GM15510 (cell line): ENCODE measurements around the gene FAM174C.

Experiments
- POLR2A ChIP-seq: IDR thresholded peaks from 3 replicates; pipeline ENCODE4 v1.6.1; 2011; ENCODE audit warnings: borderline replicate concordance; ENCODE audit not compliant: insufficient read length; ENCODE audit errors: extremely low read depth

FAM174C gene

DNA sequence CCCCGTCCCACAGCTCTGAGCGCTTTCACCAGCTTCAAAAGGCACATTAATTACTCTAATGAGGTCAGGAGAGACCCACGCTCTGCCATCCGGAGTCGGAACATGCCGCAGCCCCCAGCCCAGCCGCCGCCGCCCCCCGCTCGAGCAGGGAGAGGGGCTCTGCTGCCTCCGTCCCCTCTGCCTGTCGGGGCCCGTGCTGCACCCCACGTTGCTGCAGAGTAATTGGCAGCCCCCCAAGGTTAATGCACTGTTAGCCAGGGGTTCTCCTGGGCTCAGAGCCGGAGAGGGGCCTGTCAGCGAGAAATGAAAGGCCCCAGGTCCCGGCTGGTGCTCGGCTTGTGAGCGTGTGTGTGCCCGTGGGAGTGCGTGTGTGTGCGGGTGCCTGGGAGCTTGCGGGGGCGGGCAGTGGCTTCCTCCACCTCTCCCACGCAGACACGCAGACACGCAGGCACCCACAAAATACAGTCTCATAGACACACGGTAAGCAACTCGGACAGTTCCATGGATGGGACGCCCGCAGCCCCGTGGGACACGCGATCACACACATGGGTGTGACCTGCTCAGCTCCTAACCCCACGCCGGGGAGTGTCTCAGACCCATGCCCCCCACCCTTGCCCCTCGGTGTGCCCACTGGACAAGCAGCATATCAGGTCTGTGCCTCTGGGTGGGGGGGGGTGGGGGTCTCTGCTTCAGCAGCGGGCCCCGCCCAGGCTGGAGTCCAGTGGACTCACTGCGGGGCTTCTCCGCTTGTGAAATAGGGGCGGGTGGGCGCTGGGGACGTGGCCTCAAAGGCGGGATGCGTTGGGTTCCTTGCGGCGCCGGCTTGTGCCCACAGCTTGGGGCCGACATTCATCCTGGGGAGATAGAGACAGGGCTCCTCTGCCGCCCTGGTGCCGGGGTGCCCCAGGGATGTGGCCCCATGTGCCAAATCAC, 5.6 kb downstream of the FAM174C start:
- TF ChIP-seq POLR2A: no peak

DNA sequence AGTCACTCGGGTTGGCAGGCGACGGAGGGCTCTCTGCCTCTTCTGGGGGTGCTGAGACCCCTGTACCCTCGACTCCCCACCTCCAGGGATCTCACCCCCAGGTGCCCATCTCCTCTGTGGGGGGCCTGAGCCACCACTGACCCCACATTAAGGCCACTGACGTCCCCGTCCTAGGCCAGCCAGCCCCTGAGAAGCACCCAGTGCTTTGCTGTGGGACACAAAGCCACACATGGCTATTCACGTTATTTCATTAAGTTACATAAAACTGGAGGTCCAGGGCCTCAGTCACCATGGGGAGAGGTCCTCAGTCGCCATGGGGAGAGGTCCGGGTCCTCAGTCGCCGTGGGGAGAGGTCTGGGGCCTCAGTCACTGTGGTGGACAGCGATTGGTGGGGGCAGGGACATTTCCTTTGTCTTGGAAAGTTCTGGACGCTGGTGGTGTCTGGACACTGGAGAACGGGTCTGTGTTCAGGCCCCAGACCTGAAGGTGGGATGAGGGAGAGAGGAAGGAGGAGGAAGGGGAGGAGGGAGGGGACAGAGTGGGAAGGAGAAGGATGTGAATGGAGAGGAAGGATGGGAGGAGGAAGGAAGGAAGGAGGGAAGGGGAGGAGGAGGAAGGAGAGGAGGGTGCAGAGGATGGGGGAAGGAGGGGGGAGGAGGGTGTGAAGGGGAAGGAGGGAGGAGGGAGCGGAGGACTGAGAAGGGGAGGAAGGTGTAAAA, 6.4 kb downstream of the FAM174C start:
- no peak for TF ChIP-seq POLR2A

DNA sequence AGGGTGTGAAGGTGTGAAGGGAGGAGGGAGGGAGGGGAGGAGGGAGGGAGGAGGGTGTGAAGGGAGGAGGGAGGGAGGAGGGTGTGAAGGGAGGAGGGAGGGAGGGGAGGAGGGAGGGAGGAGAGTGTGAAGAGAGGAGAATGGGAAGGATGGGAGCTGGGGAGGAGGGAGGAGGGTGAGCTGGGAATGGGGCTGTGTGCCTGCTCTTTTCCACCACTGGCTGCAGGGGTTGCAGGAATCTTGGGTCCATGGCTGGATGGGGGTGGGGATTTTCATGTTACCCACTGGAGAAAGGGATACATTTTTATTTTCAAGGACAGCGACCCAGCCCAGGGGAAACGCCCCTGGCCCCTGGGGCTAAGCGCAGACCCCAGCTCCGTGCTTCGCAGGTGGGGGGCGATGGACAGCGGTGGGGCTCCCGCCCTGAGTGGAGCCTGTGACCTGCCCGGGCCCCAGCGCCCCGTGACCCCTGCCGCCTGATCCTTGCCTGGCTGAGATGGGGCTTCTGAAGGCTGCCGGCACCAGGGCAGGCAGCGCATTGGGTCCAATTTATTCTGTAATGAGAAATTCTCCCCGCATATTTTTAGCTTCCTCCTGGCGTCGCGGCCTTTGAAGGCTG, 7.4 kb downstream of the FAM174C start:
- TF ChIP-seq POLR2A: no peak

DNA sequence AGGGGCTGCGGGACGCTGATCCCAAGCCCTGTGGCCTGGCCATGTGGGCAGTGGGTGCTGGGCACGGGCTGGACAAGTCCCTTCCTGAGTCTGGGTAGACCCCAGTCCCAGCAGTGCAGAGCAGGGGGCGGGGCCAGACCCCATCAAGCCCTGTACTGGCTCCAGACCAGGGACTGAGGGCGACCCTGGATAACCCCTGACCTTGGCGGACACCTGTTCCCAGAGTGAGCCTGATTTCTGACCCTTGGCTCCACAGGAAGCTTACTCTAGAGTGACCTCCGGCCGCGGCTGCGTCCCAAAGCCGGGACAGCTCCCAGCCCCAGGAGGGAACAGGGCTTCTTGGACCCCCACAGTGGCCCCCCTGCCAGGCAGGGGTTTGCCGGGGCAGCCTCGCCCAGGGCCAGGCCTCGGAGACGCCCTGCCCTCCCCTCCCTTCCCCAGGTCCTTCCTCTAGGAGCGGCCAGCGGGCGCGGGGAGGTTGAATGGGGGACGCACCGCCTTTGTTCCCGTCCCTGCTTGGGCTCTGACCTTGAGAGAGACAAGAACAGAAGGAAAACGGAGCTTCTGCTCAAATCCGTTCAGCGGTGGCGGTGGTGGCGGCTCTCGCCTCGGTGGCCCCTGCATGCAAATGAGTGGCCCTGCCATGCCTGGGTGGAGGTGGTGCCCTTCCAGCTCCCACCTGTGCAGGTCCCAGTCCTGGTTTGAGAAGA, 8.0 kb downstream of the FAM174C start:
- TF ChIP-seq POLR2A: no peak

DNA sequence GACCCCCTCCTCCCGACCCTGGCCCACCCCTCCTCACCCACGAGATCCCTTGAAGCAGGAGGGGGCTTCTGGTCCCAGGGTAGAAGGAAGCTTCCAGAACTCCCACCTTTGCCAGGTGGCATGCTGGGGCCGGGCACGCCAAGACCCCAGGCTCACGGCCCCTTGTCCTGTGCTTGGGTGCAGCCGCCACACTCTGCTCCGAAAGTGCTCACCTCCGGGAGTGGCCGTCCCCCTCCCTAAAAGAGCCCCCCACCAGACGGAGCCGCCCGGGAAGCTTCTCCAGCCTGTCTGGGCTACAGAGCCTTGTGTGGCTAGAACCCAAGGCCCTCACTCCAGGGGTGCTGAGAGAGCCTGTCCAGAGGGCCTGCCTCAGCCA, 8.6 kb downstream of the FAM174C start:
- no peak for TF ChIP-seq POLR2A

DNA sequence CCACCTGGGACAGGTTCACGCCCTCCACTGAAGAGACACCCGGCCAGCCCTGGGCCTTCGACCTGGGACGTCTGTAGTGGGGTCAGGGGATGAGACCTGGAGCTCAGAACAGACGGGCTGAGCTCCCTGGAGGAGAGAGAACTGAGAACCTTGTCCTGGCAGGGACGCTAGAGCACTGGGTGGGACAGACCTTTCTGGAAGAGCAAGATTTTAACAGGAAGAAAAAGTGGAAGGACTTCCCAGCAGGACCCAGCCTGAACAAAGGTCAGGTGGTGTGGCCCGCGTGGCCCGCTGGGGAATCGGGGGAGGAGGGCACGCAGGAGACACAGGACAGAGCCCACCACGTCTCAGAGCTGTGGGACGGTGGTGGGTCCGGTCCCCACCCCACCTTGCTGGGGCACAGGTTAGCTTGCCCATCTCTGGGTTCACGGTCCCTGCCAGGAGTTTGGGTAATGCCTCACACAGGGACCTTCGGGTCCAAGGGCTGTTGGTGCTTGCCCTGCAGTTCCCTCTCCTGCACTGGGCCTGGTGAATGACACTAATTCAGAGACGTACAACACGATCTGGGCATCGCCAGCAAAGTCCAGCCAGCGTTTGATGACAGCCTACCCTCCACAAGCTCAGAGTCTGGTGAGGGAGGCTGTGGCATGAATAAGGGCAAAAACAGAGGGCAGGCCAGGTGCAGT, 9.1 kb downstream of the FAM174C start:
- TF ChIP-seq POLR2A: no peak

DNA sequence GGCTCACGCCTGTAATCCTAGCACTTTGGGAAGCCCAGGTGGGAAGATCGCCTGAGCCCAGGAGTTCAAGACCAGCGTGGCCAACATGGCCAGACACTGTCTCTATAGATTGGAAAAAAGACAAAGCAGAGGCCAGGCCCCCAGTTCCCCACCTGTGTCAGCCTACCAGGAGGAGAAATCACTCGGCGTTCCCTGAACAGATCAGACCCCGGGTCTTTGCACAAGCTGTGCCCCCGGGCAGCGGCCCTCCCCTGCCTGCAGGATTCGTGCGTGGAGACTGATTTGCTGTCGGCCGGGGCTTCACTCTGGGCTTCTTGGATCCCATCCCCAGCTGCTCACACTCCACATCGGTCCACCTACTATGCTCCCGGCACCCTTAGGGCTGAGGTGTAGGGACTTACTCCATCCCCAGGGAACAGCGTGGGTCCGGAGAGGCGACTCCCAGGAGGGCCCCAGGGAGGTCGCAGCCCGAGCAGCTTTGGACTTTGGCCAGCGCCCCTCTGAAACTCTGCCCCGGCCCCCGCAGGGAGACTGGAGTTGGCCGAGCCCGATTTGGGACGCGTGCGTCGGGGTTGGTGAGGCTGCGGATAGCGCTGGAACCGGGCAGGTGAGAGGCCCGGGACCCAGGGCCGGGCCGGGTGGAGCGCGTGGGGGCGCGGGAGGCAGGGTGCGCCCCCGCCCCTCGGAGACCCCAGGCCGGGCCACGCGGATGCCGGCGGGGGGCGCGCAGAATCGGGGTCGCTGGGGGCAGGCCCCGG, 9.8 kb downstream of the FAM174C start:
- TF ChIP-seq POLR2A: no peak

DNA sequence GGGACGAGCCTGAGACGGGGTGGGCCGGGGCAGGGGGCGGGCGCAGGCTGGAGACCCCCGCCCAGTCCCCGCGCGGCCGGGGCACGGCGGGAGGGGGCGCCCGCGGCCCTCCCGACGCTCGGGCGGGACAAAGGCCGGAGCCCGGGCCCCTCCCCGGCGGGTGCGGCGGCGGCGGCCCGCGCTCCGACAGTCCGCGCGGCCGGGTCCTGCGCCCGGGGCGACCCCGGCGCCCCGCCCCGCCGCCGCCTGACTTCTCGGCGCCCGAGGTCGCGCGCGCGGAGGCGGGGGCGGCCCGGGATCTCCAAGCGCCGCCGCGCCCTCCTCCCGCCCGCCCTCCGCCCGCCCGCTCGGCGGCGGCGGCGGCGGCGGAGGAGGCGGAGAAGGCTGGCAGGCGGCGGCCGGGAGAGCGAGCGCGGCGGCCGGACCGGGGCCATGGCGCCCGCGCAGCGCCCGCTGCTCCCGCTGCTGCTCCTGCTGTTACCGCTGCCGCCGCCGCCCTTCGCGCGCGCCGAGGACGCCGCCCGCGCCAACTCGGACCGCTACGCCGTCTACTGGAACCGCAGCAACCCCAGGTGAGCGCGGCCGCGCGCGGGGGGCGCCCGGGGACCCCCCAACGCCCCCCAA, 10.5 kb downstream of the FAM174C start, which contains the start of gene EFNA2:
EFNA2 (plus strand) TSS at position 137 of the 624 bp plus-strand sequence; CDS start at position 433, 296 bp downstream.
- no peak for TF ChIP-seq POLR2A

DNA sequence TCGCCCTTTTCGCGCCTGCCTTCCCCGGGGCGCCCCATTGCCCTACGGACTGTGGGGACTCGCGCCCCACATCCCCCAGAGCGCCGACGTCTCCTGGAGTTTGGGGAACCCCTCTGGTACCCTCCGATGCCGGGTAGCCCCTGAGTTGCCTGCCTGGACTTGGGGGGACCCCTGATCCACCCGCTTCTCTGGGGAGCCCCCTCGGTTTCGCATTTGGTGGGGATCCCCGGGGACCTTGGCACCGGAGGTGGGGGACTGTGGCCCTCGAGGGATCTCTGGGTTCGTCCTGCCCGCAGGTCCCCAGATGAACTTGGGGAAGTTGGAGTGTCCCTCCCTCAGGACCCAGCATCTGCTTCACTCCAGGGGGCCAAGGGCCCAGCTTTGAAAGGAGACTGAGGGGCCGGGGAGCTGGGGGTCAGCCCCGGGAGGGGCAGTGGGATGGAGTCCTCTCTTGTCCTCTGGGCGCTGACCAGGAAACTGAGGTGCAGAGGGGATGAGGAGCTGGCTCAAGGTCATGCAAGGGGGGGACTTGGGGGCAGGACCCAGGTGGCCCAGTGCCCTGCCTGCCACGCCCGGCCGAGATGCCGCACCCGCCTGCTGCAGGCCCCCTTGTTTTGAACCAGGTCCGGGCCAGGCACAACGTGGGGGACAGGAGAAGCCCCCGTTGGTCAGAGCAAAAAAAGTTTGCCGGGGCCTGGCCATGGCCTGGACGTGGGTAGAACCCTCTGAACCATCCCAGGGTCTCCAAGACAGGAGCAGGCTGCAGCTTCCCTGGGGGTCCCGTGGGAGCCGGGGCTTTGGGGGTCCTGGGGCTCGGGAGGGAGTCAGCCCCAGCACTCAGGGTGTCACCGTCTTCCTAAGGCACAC, 11.4 kb downstream of the FAM174C start:
- TF ChIP-seq POLR2A: no peak

DNA sequence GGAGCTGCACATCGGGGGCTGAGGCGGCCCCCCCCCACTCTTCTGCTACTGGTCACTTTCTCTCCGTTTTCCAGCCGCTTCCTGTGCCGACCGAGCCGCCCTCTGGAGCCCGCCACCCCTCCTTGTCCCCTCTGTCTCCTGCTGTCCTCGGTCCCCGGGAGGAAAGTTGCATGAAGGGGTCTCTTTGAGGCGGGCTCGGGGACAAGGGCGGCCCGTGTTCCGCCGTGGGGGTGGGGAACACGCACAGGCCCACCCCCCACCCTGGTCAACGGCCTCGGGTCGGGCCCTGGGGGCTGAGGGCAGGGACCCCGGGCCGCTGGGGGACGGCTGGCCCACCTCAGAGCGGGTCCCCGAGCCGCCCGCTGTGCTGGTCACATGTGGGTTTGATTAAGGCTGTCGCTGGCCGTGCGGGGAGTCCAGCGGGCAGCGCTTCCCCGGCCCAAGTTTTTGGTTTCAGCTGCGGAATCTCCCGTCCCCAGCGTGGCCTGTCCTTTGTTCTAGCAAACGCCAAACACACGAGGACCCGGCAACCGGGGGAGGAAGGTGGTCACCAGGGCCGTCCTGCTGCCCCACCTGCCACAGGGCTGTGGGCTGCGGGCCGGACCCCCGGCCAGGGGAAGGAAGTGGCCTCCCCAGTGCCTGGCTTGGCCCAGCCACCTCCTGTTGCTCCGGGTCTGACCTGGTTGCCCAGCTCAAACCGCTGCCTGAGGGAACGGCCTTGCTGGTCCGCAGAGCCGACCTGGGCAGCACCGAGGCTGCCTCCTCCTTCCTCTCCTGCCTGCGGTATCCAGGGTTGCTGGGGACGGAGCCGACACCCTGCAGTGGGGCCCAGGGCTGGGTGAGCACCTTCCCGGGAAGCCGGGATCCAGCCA, 12.3 kb downstream of the FAM174C start:
- no peak for TF ChIP-seq POLR2A

DNA sequence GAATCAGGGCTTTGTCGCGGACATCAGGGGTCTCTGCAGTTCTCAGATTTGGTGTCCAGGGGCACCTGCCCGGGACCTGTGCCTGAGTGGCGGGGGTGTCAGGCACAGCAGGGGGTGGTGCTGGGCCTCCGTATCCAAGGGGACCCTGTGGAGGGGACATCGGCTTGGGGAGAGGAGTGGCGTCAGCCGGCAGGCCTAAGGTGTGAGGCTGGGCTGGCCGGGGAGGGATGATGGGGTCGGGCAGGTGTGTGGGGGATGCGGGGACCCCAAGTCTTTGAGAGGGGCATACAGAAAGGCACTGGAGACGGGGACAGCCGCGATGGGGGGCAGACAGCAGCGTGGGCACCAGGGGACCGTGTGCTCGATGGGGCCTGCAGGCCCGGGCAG, 12.9 kb downstream of the FAM174C start:
- no peak for TF ChIP-seq POLR2A
